CD4-positive, alpha-beta T cell treated with Interferon alpha-2 for 1 hour (primary cell): Measurements from ENCODE around the gene PTBP1.

Experiments used
- DNase-seq, 2 donors: peaks; one replicate each; pipeline ENCODE4 v3.0.0-alpha.2; 2020 to 2022

The PTBP1 gene

GRCh38 chr19:796692-797527, at the start of gene PTBP1:
PTBP1 (plus strand) TSS chr19:797452; CDS start chr19:797498, 46 bp downstream.
- peak; percentile 100 for DNase-seq

DNA sequence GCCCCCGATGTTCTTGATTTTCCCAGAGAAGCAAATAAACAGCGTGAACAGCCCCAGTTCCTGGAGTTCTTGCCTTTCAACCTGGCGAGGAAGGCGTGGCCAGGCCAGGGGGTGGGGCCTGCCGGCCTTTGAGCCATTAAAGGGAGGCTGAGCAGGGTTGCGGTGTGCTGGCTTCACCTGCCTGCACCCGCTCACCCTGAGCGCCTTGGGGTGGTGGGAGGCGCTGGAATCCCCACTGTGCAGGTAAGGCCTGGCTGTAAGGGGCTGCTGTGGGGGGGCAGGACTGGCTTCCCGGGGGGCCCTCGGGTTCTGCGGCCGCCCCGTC, 49.0 kb upstream of the PTBP1 start:
- DNase-seq = no peak

DNA sequence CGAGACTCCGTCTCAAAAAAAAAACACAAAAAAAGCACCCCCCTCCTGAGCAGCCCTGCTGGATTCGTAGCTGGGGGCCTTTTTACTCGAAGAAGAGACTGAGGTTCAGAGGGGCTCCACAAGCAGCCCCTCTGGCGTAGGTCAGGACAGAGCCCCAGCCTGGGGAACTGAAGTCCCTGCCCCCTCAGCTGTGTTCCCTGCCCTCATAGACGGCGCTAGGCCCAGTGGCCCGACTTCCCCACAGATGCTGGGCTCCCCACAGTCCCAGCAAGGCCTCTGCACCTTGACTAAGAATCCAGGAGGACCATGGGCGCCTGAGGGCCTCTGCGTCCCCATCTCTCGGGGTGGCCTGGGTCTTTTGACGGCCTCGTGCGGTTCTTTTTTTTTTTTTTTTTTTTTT, 47.4 kb upstream of the PTBP1 start:
- no peak for DNase-seq

DNA sequence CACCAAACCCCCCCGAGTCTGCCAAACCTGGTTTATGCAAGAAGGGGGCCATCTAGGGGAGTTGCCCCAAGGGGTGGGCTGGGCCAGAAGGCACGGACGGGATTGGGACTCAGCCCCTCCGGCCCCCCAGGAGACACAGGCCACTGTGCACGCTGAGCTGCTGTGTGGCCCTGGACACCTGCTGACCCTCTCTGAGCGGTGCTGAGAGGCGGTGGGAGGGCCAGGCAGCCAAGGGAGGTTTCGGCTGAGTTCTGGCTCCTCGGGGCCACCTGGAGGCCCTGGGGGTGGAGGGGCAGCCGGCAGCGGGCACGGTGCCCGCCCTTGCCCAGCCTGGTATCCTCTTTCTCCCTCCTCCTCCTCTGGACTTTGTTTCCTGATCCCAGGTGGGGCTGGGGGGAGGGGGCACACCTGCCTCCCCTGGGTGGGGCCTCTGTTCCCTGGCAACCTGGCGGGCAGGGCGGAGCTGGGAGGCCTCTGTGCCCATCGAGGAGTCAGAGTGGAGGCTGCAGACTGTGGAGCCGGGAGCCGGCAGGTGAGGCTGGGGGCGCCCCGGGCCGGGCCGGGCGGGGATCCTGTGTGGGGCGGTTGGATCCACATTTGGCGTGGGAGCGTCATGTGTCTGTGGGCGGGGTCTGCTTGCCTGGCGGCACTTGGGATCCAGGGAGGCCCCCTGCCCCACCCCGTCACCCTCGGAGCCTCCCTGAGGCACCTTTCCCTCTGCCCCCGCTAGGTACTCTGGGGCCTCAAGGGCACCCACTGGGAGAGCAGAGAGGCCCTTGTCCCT, 46.4 kb upstream of the PTBP1 start, which contains the start of gene MISP:
MISP (plus strand) TSS at position 473 of the 784 bp plus-strand sequence. CDS start 5,835 bp downstream, outside the sequence.
- no peak for DNase-seq

DNA sequence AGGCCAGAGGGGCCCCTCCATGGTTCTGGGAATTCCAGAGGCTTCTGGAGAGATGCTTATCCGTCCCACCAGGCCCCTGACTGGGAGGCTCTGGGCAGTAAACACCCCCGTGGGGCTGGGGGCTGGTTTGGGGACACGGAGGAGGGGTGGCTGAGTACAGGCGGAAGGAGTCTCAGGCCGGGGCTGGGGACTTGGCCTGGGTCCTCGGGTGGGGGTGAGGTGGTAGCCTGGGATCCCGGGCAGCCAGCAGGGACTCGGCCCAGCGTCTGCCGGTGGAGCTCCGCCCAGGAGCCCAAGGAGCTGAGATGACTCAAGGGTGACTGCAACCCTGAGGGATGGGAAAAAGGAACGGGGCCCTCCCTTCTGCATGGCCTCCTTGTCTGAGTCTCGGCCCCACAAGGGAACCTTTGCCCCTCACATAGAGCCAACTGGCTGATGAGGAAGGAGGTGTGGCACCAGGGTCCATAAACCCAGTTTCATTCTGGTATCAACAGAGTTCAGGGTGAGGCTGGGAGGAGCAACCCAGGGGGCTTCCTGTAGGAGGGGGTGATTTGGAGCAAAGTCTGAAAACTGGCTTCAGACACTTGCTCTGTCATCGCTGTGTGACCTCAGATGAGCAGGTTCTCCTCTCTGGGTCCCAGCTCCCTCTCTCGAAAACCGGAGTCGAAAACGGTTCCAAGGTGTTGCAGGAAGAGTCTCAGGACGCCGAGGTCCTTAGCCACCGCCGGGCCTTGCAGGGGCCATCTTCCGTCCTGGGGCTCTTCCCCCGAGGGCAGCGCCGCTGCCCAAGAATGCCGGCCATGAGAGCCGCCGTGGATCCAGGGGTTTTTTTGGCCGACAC, 45.5 kb upstream of the PTBP1 start:
- DNase-seq = no peak

GRCh38 chr19:752652-753517, 44.4 kb upstream of the PTBP1 start:
- DNase-seq = peak in 1 of 2 donors; percentile 31

GRCh38 chr19:754530-754929, 42.7 kb upstream of the PTBP1 start:
- DNase-seq = no peak

GRCh38 chr19:755063-755462, 42.2 kb upstream of the PTBP1 start:
- DNase-seq = no peak

DNA sequence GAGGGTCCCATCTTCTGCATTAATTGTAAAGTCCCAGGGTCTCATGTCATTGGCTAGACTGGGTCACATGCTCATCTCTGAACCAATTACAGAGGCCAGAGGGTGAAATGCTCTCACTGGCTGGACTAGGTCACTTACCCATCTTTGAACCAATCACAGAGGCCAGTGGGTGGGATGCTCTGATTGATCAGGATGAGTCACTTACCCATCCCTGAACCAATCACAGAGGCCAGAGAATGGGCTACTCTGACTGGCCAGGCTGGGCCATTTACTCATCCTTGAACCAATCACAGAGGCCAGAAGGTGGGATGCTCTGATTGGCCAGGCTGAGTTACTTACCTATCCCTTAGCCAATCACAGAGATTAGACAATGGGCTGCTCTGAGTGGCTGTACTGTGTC, 41.0 kb upstream of the PTBP1 start:
- DNase-seq = no peak

DNA sequence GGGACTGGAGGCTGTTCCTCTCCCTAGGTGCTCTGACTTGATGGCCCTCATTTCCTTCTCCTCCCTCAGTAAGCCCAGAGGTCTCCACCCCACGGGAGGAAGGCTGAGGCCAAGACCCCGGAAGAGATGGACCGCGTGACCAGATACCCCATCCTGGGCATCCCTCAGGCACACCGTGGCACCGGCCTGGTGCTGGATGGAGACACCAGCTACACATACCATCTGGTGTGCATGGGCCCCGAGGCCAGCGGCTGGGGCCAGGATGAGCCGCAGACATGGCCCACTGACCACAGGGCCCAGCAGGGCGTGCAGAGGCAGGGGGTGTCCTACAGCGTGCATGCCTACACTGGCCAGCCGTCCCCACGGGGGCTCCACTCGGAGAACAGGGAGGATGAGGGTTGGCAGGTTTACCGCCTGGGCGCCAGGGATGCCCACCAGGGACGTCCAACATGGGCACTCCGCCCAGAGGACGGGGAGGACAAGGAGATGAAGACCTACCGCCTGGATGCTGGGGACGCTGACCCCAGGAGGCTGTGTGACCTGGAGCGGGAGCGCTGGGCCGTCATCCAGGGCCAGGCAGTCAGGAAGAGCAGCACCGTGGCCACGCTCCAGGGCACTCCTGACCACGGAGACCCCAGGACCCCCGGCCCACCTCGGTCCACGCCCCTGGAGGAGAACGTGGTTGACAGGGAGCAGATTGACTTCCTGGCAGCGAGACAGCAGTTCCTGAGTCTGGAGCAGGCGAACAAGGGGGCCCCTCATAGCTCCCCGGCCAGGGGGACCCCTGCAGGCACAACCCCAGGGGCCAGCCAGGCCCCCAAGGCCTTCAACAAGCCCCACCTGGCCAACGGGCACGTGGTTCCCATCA, 40.2 kb upstream of the PTBP1 start:
- no peak for DNase-seq

DNA sequence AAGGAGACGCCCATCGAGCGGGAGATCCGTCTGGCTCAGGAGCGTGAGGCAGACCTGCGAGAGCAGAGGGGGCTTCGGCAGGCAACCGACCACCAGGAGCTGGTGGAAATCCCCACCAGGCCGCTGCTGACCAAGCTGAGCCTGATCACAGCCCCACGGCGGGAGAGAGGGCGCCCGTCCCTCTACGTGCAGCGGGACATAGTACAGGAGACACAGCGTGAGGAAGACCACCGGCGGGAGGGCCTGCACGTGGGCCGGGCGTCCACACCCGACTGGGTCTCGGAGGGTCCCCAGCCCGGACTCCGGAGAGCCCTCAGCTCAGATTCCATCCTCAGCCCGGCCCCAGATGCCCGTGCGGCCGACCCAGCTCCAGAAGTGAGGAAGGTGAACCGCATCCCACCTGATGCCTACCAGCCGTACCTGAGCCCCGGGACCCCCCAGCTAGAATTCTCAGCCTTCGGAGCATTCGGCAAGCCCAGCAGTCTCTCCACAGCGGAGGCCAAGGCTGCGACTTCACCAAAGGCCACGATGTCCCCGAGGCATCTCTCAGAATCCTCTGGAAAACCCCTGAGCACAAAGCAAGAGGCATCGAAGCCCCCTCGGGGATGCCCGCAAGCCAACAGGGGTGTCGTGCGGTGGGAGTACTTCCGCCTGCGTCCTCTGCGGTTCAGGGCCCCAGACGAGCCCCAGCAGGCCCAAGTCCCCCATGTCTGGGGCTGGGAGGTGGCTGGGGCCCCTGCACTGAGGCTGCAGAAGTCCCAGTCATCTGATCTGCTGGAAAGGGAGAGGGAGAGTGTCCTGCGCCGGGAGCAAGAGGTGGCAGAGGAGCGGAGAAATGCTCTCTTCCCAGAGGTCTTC, 39.2 kb upstream of the PTBP1 start:
- DNase-seq = no peak

GRCh38 chr19:763181-763580, 34.1 kb upstream of the PTBP1 start:
- DNase-seq = no peak

DNA sequence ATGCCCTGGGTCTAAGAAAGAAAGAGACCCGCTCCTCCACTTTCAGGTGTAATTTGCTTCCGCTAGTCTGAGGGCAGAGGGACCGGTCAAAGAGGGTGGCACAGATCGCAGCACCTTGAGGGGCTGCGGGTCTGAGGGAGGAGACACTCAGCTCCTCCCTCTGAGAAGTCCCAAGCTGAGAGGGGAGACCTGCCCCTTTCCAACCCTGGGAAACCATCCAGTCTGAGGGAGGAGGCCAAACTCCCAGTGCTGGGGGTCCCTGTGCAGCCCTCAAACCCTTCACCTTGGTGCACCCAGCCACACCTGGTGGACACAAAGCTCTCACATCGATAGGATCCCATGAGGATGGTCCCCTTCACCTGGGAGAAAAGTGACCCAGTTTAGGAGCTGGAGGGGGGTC, 33.4 kb upstream of the PTBP1 start:
- no peak for DNase-seq

- no peak for DNase-seq
Measured at GRCh38 chr19:764301-764700, 33.0 kb upstream of the PTBP1 start.

DNA sequence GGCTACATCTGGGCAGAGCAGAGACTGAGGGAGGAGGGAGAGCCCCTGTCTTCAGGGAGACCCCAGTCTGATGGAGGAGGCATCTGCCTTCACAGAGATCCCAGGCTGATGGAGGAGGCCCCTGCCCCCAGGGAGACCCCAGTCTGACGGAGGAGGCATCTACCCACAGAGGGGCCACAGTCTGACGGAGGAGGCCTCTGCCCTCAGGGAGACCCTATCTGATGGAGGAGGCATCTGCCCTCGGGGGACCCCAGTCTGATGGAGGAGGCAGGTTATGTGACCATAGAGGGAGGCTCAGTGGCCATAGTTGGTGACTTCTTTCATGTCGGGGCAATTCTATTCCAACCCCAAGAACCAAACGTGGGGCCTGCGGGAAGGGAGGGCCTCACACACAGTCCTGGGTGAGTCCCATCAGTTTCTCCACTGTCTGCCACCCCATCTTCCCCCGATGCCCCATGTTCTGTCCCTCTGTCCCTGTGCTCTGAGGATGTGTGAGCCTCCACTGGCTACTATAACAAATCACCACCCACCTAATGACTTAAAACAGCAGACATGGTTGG, 32.0 kb upstream of the PTBP1 start:
- DNase-seq = no peak

GRCh38 chr19:768424-768823, 28.8 kb upstream of the PTBP1 start:
- DNase-seq = no peak

GRCh38 chr19:769616-770015, 27.6 kb upstream of the PTBP1 start:
- no peak for DNase-seq

GRCh38 chr19:771332-771785, 25.9 kb upstream of the PTBP1 start:
- peak; percentile 26 to 33 for DNase-seq

DNA sequence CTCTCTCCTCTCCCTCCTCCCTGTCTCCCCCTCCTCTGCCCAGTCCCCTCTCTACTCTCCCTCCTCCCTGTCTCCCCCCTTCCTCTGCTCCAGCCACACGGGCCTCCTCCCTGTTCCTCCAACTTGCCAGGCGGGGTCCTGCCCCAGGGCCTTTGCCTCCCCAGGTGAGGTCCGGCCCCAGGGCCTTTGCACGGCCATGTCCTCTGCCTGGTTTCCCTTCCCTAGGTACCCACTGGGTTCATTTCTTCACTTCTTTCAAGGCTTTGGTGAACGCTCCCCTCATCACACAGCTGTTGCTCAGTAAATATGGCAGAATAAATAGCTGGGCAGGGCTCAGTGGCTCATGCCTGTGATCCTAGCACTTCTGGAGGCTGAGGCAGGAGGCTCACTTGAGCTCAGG, 25.2 kb upstream of the PTBP1 start:
- DNase-seq = no peak
